ENCODE results near the gene CDC25A. TPM values are rescaled to one million over a fixed set of nuclear protein-coding genes. Genes with fewer than 3 reads are reported as not detected.

CDC25A gene
- total and polyA plus RNA-seq, 2 experiments from 2014 or later, result 17.7 to 126 TPM

DNA sequence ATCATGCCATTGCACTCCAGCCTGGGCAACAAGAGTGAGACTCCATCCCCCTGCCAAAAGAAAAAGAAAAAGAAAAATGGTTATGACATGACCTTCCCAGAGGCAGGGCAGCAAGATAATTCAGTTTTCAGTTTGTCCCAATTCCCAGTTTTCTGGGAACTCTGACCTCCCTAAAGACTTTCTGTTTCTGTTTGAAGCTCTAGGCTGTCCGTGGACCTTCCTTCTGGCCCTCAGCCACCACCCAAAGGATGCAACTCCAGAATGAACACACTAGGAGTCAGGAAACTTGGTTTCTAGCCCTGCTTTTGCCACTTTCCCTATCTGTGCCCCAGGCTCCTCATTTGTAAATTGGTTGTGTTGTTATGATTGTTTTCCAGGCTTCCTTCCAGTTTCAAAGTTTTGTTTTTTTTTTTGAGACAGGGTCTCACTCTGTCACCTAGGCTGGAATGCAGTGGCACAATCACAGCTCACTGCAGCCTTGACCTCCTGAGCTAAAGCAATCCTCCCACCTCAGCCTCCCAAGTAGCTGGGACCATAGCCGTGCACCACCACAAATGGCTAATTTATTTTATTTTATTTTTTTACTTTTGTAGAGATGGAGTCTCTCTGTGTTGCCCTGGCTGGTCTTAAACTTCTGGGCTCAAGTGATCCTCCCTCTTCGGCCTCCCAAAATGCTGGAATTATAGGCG is 68.6 kb downstream of the CDC25A start:
- Histone ChIP-seq H3F3A (replicated peaks; ENCODE audit: low read depth) (peaks cover 5% of the 10 kb centered on the region; the same call in 1 of the 2 replicates), H2AFZ (no peak overlapping the region), H3K4me3 (no peak overlapping the region), H3K9me2 (ENCODE audit: insufficient read depth) (no peaks in the 10 kb centered on the region), H3K27ac (ENCODE audit: low read depth) (no peak overlapping the region), H3K4me2 (no peak overlapping the region), H3K36me3 (ENCODE audit: insufficient read depth) (no peaks in the 10 kb centered on the region), H4K20me1 (replicated peaks; ENCODE audit: insufficient read depth) (no peaks in the 10 kb centered on the region), H3K27me3 (ENCODE audit: insufficient read depth) (no peaks in the 10 kb centered on the region), H3K79me2 (replicated peaks; ENCODE audit: insufficient read depth) (no peaks in the 10 kb centered on the region), H3K4me1 (ENCODE audit: insufficient read depth) (peaks cover 11% of the 10 kb centered on the region)
- Mint-ChIP-seq H3K27me3 (ENCODE audit: insufficient read depth, low read depth, poor library complexity) (peaks cover 8% of the 10 kb centered on the region), H3K4me3 (no peak overlapping the region), H3K9me3 (no peaks in the 10 kb centered on the region), H3K27ac (no peak overlapping the region), H3K36me3 (ENCODE audit: low read depth) (no peaks in the 10 kb centered on the region), H3K4me1 (peaks cover 13% of the 10 kb centered on the region)
- ATAC-seq, result no peak
- TF ChIP-seq, protein P1, sequence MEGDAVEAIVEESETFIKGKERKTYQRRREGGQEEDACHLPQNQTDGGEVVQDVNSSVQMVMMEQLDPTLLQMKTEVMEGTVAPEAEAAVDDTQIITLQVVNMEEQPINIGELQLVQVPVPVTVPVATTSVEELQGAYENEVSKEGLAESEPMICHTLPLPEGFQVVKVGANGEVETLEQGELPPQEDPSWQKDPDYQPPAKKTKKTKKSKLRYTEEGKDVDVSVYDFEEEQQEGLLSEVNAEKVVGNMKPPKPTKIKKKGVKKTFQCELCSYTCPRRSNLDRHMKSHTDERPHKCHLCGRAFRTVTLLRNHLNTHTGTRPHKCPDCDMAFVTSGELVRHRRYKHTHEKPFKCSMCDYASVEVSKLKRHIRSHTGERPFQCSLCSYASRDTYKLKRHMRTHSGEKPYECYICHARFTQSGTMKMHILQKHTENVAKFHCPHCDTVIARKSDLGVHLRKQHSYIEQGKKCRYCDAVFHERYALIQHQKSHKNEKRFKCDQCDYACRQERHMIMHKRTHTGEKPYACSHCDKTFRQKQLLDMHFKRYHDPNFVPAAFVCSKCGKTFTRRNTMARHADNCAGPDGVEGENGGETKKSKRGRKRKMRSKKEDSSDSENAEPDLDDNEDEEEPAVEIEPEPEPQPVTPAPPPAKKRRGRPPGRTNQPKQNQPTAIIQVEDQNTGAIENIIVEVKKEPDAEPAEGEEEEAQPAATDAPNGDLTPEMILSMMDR (conservative IDR thresholded peaks at IDR 0.05; ENCODE audit: low read depth in 2 of 2), result no peak
- no peak for TF ChIP-seq ZNF114 (CRISPR knock-in tag; IDR thresholded peaks at IDR 0.05)
- TF ChIP-seq STAT1 (IDR thresholded peaks at IDR 0.05; ENCODE audit: unreplicated experiment), result no peak
- no peak for TF ChIP-seq ZNF462 (CRISPR knock-in tag; IDR thresholded peaks at IDR 0.05)
- no peak for TF ChIP-seq CREB1 (CRISPR knock-in tag; IDR thresholded peaks at IDR 0.05; ENCODE audit: low read depth)
- TF ChIP-seq POLR2AphosphoS5 (IDR thresholded peaks at IDR 0.05; ENCODE audit: low read depth), result no peak
- TF ChIP-seq EZH2 (IDR thresholded peaks at IDR 0.05; ENCODE audit: low read depth, unreplicated experiment), result no peak
- TF ChIP-seq, protein P2, sequence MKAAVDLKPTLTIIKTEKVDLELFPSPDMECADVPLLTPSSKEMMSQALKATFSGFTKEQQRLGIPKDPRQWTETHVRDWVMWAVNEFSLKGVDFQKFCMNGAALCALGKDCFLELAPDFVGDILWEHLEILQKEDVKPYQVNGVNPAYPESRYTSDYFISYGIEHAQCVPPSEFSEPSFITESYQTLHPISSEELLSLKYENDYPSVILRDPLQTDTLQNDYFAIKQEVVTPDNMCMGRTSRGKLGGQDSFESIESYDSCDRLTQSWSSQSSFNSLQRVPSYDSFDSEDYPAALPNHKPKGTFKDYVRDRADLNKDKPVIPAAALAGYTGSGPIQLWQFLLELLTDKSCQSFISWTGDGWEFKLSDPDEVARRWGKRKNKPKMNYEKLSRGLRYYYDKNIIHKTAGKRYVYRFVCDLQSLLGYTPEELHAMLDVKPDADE (IDR thresholded peaks at IDR 0.05), result no peak
- no peak for TF ChIP-seq JUNB (IDR thresholded peaks at IDR 0.05; ENCODE audit: unreplicated experiment)
- TF ChIP-seq EZH2phosphoT487 (IDR thresholded peaks at IDR 0.05; ENCODE audit: unreplicated experiment), result no peak
- TF ChIP-seq REST (IDR thresholded peaks at IDR 0.05; ENCODE audit: unreplicated experiment), result no peak
- TF ChIP-seq ZNF331 (CRISPR knock-in tag; IDR thresholded peaks at IDR 0.05; ENCODE audit: low read depth), result no peak
- no peak for TF ChIP-seq NANOG (IDR thresholded peaks at IDR 0.05; ENCODE audit: borderline replicate concordance)
- DNase-seq (ENCODE audit: low spot score), result no peak

Data from GM23338 (cell line).